SK-N-SH (cell line): ENCODE measurements around the gene EXOC6B. TPM values are rescaled to one million over a fixed set of nuclear protein-coding genes. Genes with fewer than 3 reads are reported as not detected.

Source experiments
- CTCF ChIA-PET: fragments of 300-600, 350-600 bp; formaldehyde crosslinking; extraction: SDS; loops from one replicate; lab custom pipeline; 2021; lab: Yijun Ruan, JAX
- POLR2A ChIA-PET: fragments of 350-600 bp; sonication (Branson Sonifier 250); formaldehyde crosslinking; extraction: SDS; loops from one replicate; lab custom pipeline; 2020; ENCODE audit warnings: antibody characterized with exemption, inconsistent platforms; lab: Yijun Ruan, JAX
- DNase-seq: peaks from one replicate; pipeline ENCODE4 v3.0.0; 2012
- H2AFZ ChIP-seq: fragments of 200-600 bp; sonication (generic); 2 replicates; pipeline ENCODE4 v1.8.1; 2016; ENCODE audit warnings: antibody characterized with exemption, mild to moderate bottlenecking, low read depth
- H3F3A ChIP-seq: fragments of 200-600 bp; sonication (generic); replicated peaks from 2 replicates; pipeline ENCODE3; 2016; ENCODE audit warnings: antibody characterized with exemption, mild to moderate bottlenecking; ENCODE audit not compliant: insufficient read depth
- H3K27ac ChIP-seq, 2 experiments: fragments of 200-500 bp in 1 of 2; fragments of 200-600 bp in 1 of 2; sonication (Bioruptor generic) in 1 of 2; sonication (generic), shearing (Covaris generic) in 1 of 2; 2 replicates each; pipeline versions ENCODE4 v1.5.1 to v1.6.1; 2014 to 2016; ENCODE audit warnings: low read depth in 2 of 2, inconsistent platforms in 1 of 2, low read length in 1 of 2, mild to moderate bottlenecking in 1 of 2, mixed read lengths in 1 of 2
- H3K27me3 ChIP-seq: fragments of 200-600 bp; sonication (generic), shearing (Covaris generic); 2 replicates; pipeline ENCODE4 v1.6.1; 2016; ENCODE audit warnings: mixed run types; ENCODE audit not compliant: insufficient read depth
- H3K36me3 ChIP-seq, 2 experiments: fragments of 200-500 bp in 1 of 2; fragments of 200-600 bp in 1 of 2; sonication (Bioruptor generic) in 1 of 2; sonication (generic) in 1 of 2; replicated peaks in 1 of 2; 2 replicates each; pipeline versions ENCODE3 to v1.5.1; 2014 to 2016; ENCODE audit warnings: low read length in 1 of 2, mild to moderate bottlenecking in 1 of 2; ENCODE audit not compliant: insufficient read depth in 2 of 2, control insufficient read depth in 1 of 2
- H3K4me1 ChIP-seq, 2 experiments: fragments of 200-500 bp in 1 of 2; fragments of 200-600 bp in 1 of 2; sonication (Bioruptor generic) in 1 of 2; sonication (generic), shearing (Covaris generic) in 1 of 2; 2 replicates each; pipeline versions ENCODE4 v1.5.1 to v1.6.1; 2014 to 2016; ENCODE audit warnings: low read depth in 1 of 2, low read length in 1 of 2, mixed run types in 1 of 2; ENCODE audit not compliant: insufficient read depth in 2 of 2, control insufficient read depth in 1 of 2
- H3K4me2 ChIP-seq: fragments of 200-600 bp; sonication (generic), shearing (Covaris generic); 2 replicates; pipeline ENCODE4 v1.6.1; 2017; ENCODE audit warnings: mixed run types
- H3K4me3 ChIP-seq, 2 experiments: fragments of 200-500 bp in 1 of 2; fragments of 200-600 bp in 1 of 2; sonication (Bioruptor generic) in 1 of 2; sonication (generic), shearing (Covaris generic) in 1 of 2; 2 replicates each; pipeline versions ENCODE4 v1.5.1 to v1.8.1; 2014 to 2016; ENCODE audit warnings: low read depth in 2 of 2, inconsistent platforms in 1 of 2, low read length in 1 of 2, mild to moderate bottlenecking in 1 of 2, mixed read lengths in 1 of 2, moderate library complexity in 1 of 2
- H3K79me2 ChIP-seq: fragments of 200-600 bp; sonication (generic); 2 replicates; pipeline ENCODE4 v1.8.1; 2017; ENCODE audit warnings: mild to moderate bottlenecking; ENCODE audit not compliant: insufficient read depth
- H3K9ac ChIP-seq: fragments of 200-600 bp; sonication (generic); 2 replicates; pipeline ENCODE4 v1.6.1; 2017; ENCODE audit warnings: mixed run types
- H3K9me2 ChIP-seq: fragments of 200-600 bp; sonication (generic); 2 replicates; pipeline ENCODE4 v1.6.1; 2017; ENCODE audit warnings: mixed run types
- H3K9me3 ChIP-seq: fragments of 200-600 bp; sonication (generic); 2 replicates; pipeline ENCODE4 v1.6.1; 2017; ENCODE audit warnings: mixed run types, mild to moderate bottlenecking, moderate library complexity
- H4K20me1 ChIP-seq: fragments of 200-600 bp; sonication (generic); 2 replicates; pipeline ENCODE4 v1.6.1; 2017; ENCODE audit warnings: mild to moderate bottlenecking, mixed run types; ENCODE audit not compliant: insufficient read depth
- ELF1 ChIP-seq: IDR thresholded peaks from 2 replicates; pipeline ENCODE4 v1.4.0; 2012
- EZH2phosphoT487 ChIP-seq: fragments of 200-600 bp; sonication (generic); IDR thresholded peaks from 2 replicates; pipeline ENCODE4 v1.6.1; 2017; ENCODE audit warnings: low read depth, mixed run types, mild to moderate bottlenecking, antibody characterized with exemption, moderate library complexity, borderline replicate concordance
- GATA2 ChIP-seq: sonication (generic); formaldehyde crosslinking; IDR thresholded peaks from 2 replicates; pipeline ENCODE4 v1.5.0; 2020; ENCODE audit warnings: mild to moderate bottlenecking, missing genetic modification reagents
- IRF3 ChIP-seq: fragments of 150-350 bp; IDR thresholded peaks from 2 replicates; pipeline ENCODE4 v1.6.1; 2016; ENCODE audit warnings: mild to moderate bottlenecking, low read depth, low read length
- MAX ChIP-seq: IDR thresholded peaks from 2 replicates; pipeline ENCODE4 v1.4.0; 2012; ENCODE audit warnings: low read depth
- NFIC ChIP-seq: IDR thresholded peaks from 2 replicates; pipeline ENCODE4 v1.4.0; 2012; ENCODE audit warnings: borderline replicate concordance
- RAD21 ChIP-seq: IDR thresholded peaks from 2 replicates; pipeline ENCODE4 v1.6.1; 2012; ENCODE audit warnings: mild to moderate bottlenecking, low read length
- RFX5 ChIP-seq: IDR thresholded peaks from 2 replicates; pipeline ENCODE4 v1.6.1; 2012; ENCODE audit warnings: mild to moderate bottlenecking, improper control_type of control experiment, low read length
- RXRA ChIP-seq: IDR thresholded peaks from 2 replicates; pipeline ENCODE4 v1.4.0; 2012; ENCODE audit warnings: low read depth, mild to moderate bottlenecking, borderline replicate concordance
- TAF1 ChIP-seq: IDR thresholded peaks from 2 replicates; pipeline ENCODE4 v1.6.1; 2012; ENCODE audit warnings: low read depth, mild to moderate bottlenecking, low read length, moderate library complexity, borderline replicate concordance
- TCF12 ChIP-seq: IDR thresholded peaks from 2 replicates; pipeline ENCODE4 v1.4.0; 2012
- TEAD4 ChIP-seq: IDR thresholded peaks from 2 replicates; pipeline ENCODE4 v1.4.0; 2012; ENCODE audit warnings: mild to moderate bottlenecking, borderline replicate concordance; ENCODE audit not compliant: insufficient read depth
- USF1 ChIP-seq: IDR thresholded peaks from 2 replicates; pipeline ENCODE4 v1.4.0; 2012; ENCODE audit warnings: low read depth, borderline replicate concordance
- USF2 ChIP-seq: fragments of 150-350 bp; IDR thresholded peaks from 2 replicates; pipeline ENCODE4 v1.6.1; 2017; ENCODE audit warnings: antibody characterized with exemption, low read length, low read depth, borderline replicate concordance
- WGBS: methylation state at CpG from one replicate; pipeline ENCODE4 v1.1.6; 2017; ENCODE audit warnings: low lambda C conversion rate; 5-methylcytosine and 5-hydroxymethylcytosine counted together
- polyA plus RNA-seq, 3 experiments: library from polyadenylated mRNA; depleted of rRNA; stranded (reverse); fragments of >200 nt; gene quantifications; 2 replicates each; pipeline ENCODE4 v1.2.3, GENCODE V29; 2012

The EXOC6B gene
- polyA plus RNA-seq, 1 of the 3 experiments (the other 2 are of a cell fraction), result 7.4 TPM

GRCh38 chr2:72144274-72144631, 681.6 kb downstream of the EXOC6B start:
- Histone ChIP-seq H3K79me2 (no peaks in the 10 kb centered on the region), H3K9me3 (no peaks in the 10 kb centered on the region), H3K4me1 (peaks cover 0 to 21% of the 10 kb centered on the region in 2 experiments; a peak in 2 of 4 replicates), H4K20me1 (no peaks in the 10 kb centered on the region), H3K36me3 (no peaks in the 10 kb centered on the region), H3K27me3 (peaks cover 50% of the 10 kb centered on the region), H3K27ac (no peak overlapping the region), H3K9ac (no peak overlapping the region), H3K4me2 (0 out of 2 replicates have a peak overlapping the region, but pooled peaks have one; percentile 79), H3F3A (no peaks in the 10 kb centered on the region), H2AFZ (no peak overlapping the region), H3K4me3 (peak overlapping the region in 1 of 2 experiments; percentile 15; a peak in 1 of 4 replicates), H3K9me2 (no peaks in the 10 kb centered on the region)
- no peak for DNase-seq
- 24% methylated on average over 9 of the region's 23 CpGs for WGBS
- TF ChIP-seq RXRA (no peak), TEAD4 (no peak), USF2 (no peak), GATA2 (CRISPR knock-in tag) (no peak), TAF1 (no peak), RAD21 (no peak), RFX5 (no peak), USF1 (no peak)
- ChIA-PET CTCF (no interaction called here), POLR2A (no interaction called here)

- no peaks in the 10 kb centered on the region for H3K9me3 ChIP-seq
- H3K4me2 ChIP-seq, result peak overlapping the region; percentile 41; the same call in 1 of the 2 replicates
- H2AFZ ChIP-seq, result no peak overlapping the region
- no peaks in the 10 kb centered on the region for H3K9me2 ChIP-seq
- no peaks in the 10 kb centered on the region for H4K20me1 ChIP-seq
- TF ChIP-seq ELF1 (no peak), MAX (no peak), EZH2phosphoT487 (no peak), RFX5 (no peak), IRF3 (no peak), GATA2 (CRISPR knock-in tag) (no peak), TEAD4 (no peak), TCF12 (no peak), RXRA (no peak), NFIC (no peak)
- TF ChIP-seq, all 33 proteins: peak for 0
- no peak overlapping the region for H3K27ac ChIP-seq
- 27% methylated on average over 51 of the region's 65 CpGs for WGBS
- no peaks in the 10 kb centered on the region for H3K79me2 ChIP-seq
- H3K4me3 ChIP-seq, result no peak overlapping the region
- H3K4me1 ChIP-seq, result peaks cover 0 to 18% of the 10 kb centered on the region in 2 experiments; a peak in 2 of 4 replicates
- CTCF ChIA-PET, result interaction anchor here (0.8 to 0.9 kb wide), 2 partner anchors 437 to 597 kb away, joined by 5 to 6 read pairs; no protein-coding TSS in a partner anchor
- POLR2A ChIA-PET, result no interaction called here
- H3K9ac ChIP-seq, result no peak overlapping the region
- H3F3A ChIP-seq, result no peaks in the 10 kb centered on the region
- H3K27me3 ChIP-seq, result peaks cover 47% of the 10 kb centered on the region
- H3K36me3 ChIP-seq, result no peaks in the 10 kb centered on the region
- DNase-seq, result peak; percentile 57
These were observed 682.2 kb downstream of the EXOC6B start for GRCh38 chr2:72143441-72144273.
